SK-N-SH (cell line): Measurements from ENCODE around the gene LMF1. TPM values are rescaled to one million over a fixed set of nuclear protein-coding genes. Genes with fewer than 3 reads are reported as not detected.

Source experiments
- CTCF ChIA-PET: fragments of 300-600, 350-600 bp; formaldehyde crosslinking; extraction: SDS; loops from one replicate; lab custom pipeline; 2021; lab: Yijun Ruan, JAX
- POLR2A ChIA-PET: fragments of 350-600 bp; sonication (Branson Sonifier 250); formaldehyde crosslinking; extraction: SDS; loops from one replicate; lab custom pipeline; 2020; ENCODE audit warnings: antibody characterized with exemption, inconsistent platforms; lab: Yijun Ruan, JAX
- DNase-seq: peaks from one replicate; pipeline ENCODE4 v3.0.0; 2012
- H2AFZ ChIP-seq: fragments of 200-600 bp; sonication (generic); 2 replicates; pipeline ENCODE4 v1.8.1; 2016; ENCODE audit warnings: antibody characterized with exemption, mild to moderate bottlenecking, low read depth
- H3F3A ChIP-seq: fragments of 200-600 bp; sonication (generic); replicated peaks from 2 replicates; pipeline ENCODE3; 2016; ENCODE audit warnings: antibody characterized with exemption, mild to moderate bottlenecking; ENCODE audit not compliant: insufficient read depth
- H3K27ac ChIP-seq, 2 experiments: fragments of 200-500 bp in 1 of 2; fragments of 200-600 bp in 1 of 2; sonication (Bioruptor generic) in 1 of 2; sonication (generic), shearing (Covaris generic) in 1 of 2; 2 replicates each; pipeline versions ENCODE4 v1.5.1 to v1.6.1; 2014 to 2016; ENCODE audit warnings: low read depth in 2 of 2, inconsistent platforms in 1 of 2, low read length in 1 of 2, mild to moderate bottlenecking in 1 of 2, mixed read lengths in 1 of 2
- H3K27me3 ChIP-seq: fragments of 200-600 bp; sonication (generic), shearing (Covaris generic); 2 replicates; pipeline ENCODE4 v1.6.1; 2016; ENCODE audit warnings: mixed run types; ENCODE audit not compliant: insufficient read depth
- H3K36me3 ChIP-seq, 2 experiments: fragments of 200-500 bp in 1 of 2; fragments of 200-600 bp in 1 of 2; sonication (Bioruptor generic) in 1 of 2; sonication (generic) in 1 of 2; replicated peaks in 1 of 2; 2 replicates each; pipeline versions ENCODE3 to v1.5.1; 2014 to 2016; ENCODE audit warnings: low read length in 1 of 2, mild to moderate bottlenecking in 1 of 2; ENCODE audit not compliant: insufficient read depth in 2 of 2, control insufficient read depth in 1 of 2
- H3K4me1 ChIP-seq, 2 experiments: fragments of 200-500 bp in 1 of 2; fragments of 200-600 bp in 1 of 2; sonication (Bioruptor generic) in 1 of 2; sonication (generic), shearing (Covaris generic) in 1 of 2; 2 replicates each; pipeline versions ENCODE4 v1.5.1 to v1.6.1; 2014 to 2016; ENCODE audit warnings: low read depth in 1 of 2, low read length in 1 of 2, mixed run types in 1 of 2; ENCODE audit not compliant: insufficient read depth in 2 of 2, control insufficient read depth in 1 of 2
- H3K4me2 ChIP-seq: fragments of 200-600 bp; sonication (generic), shearing (Covaris generic); 2 replicates; pipeline ENCODE4 v1.6.1; 2017; ENCODE audit warnings: mixed run types
- H3K4me3 ChIP-seq, 2 experiments: fragments of 200-500 bp in 1 of 2; fragments of 200-600 bp in 1 of 2; sonication (Bioruptor generic) in 1 of 2; sonication (generic), shearing (Covaris generic) in 1 of 2; 2 replicates each; pipeline versions ENCODE4 v1.5.1 to v1.8.1; 2014 to 2016; ENCODE audit warnings: low read depth in 2 of 2, inconsistent platforms in 1 of 2, low read length in 1 of 2, mild to moderate bottlenecking in 1 of 2, mixed read lengths in 1 of 2, moderate library complexity in 1 of 2
- H3K79me2 ChIP-seq: fragments of 200-600 bp; sonication (generic); 2 replicates; pipeline ENCODE4 v1.8.1; 2017; ENCODE audit warnings: mild to moderate bottlenecking; ENCODE audit not compliant: insufficient read depth
- H3K9ac ChIP-seq: fragments of 200-600 bp; sonication (generic); 2 replicates; pipeline ENCODE4 v1.6.1; 2017; ENCODE audit warnings: mixed run types
- H3K9me2 ChIP-seq: fragments of 200-600 bp; sonication (generic); 2 replicates; pipeline ENCODE4 v1.6.1; 2017; ENCODE audit warnings: mixed run types
- H3K9me3 ChIP-seq: fragments of 200-600 bp; sonication (generic); 2 replicates; pipeline ENCODE4 v1.6.1; 2017; ENCODE audit warnings: mixed run types, mild to moderate bottlenecking, moderate library complexity
- H4K20me1 ChIP-seq: fragments of 200-600 bp; sonication (generic); 2 replicates; pipeline ENCODE4 v1.6.1; 2017; ENCODE audit warnings: mild to moderate bottlenecking, mixed run types; ENCODE audit not compliant: insufficient read depth
- ELF1 ChIP-seq: IDR thresholded peaks from 2 replicates; pipeline ENCODE4 v1.4.0; 2012
- EZH2phosphoT487 ChIP-seq: fragments of 200-600 bp; sonication (generic); IDR thresholded peaks from 2 replicates; pipeline ENCODE4 v1.6.1; 2017; ENCODE audit warnings: low read depth, mixed run types, mild to moderate bottlenecking, antibody characterized with exemption, moderate library complexity, borderline replicate concordance
- GATA2 ChIP-seq: sonication (generic); formaldehyde crosslinking; IDR thresholded peaks from 2 replicates; pipeline ENCODE4 v1.5.0; 2020; ENCODE audit warnings: mild to moderate bottlenecking, missing genetic modification reagents
- MEF2A ChIP-seq: IDR thresholded peaks from 2 replicates; pipeline ENCODE4 v1.4.0; 2012; ENCODE audit warnings: low read depth, borderline replicate concordance
- MXI1 ChIP-seq: IDR thresholded peaks from 2 replicates; pipeline ENCODE4 v1.6.1; 2012; ENCODE audit warnings: mild to moderate bottlenecking, low read depth, low read length, improper control_type of control experiment
- NFIC ChIP-seq: IDR thresholded peaks from 2 replicates; pipeline ENCODE4 v1.4.0; 2012; ENCODE audit warnings: borderline replicate concordance
- NRF1 ChIP-seq: IDR thresholded peaks from 2 replicates; pipeline ENCODE4 v1.6.1; 2012; ENCODE audit warnings: low read depth, mild to moderate bottlenecking, low read length
- POLR2AphosphoS5 ChIP-seq: IDR thresholded peaks from 2 replicates; pipeline ENCODE4 v1.6.1; 2012; ENCODE audit warnings: low read depth, low read length
- RAD21 ChIP-seq: IDR thresholded peaks from 2 replicates; pipeline ENCODE4 v1.6.1; 2012; ENCODE audit warnings: mild to moderate bottlenecking, low read length
- RFX5 ChIP-seq: IDR thresholded peaks from 2 replicates; pipeline ENCODE4 v1.6.1; 2012; ENCODE audit warnings: mild to moderate bottlenecking, improper control_type of control experiment, low read length
- RXRA ChIP-seq: IDR thresholded peaks from 2 replicates; pipeline ENCODE4 v1.4.0; 2012; ENCODE audit warnings: low read depth, mild to moderate bottlenecking, borderline replicate concordance
- SIN3A ChIP-seq: IDR thresholded peaks from 2 replicates; pipeline ENCODE4 v1.6.1; 2012; ENCODE audit warnings: low read depth, mild to moderate bottlenecking, low read length, moderate library complexity, borderline replicate concordance
- SMC3 ChIP-seq: IDR thresholded peaks from 2 replicates; pipeline ENCODE4 v1.6.1; 2012; ENCODE audit warnings: low read depth, low read length, improper control_type of control experiment
- TCF12 ChIP-seq: IDR thresholded peaks from 2 replicates; pipeline ENCODE4 v1.4.0; 2012
- TEAD4 ChIP-seq: IDR thresholded peaks from 2 replicates; pipeline ENCODE4 v1.4.0; 2012; ENCODE audit warnings: mild to moderate bottlenecking, borderline replicate concordance; ENCODE audit not compliant: insufficient read depth
- WGBS: methylation state at CpG from one replicate; pipeline ENCODE4 v1.1.6; 2017; ENCODE audit warnings: low lambda C conversion rate; 5-methylcytosine and 5-hydroxymethylcytosine counted together
- polyA plus RNA-seq, 3 experiments: library from polyadenylated mRNA; depleted of rRNA; stranded (reverse); fragments of >200 nt; gene quantifications; 2 replicates each; pipeline ENCODE4 v1.2.3, GENCODE V29; 2012
- TF ChIP-seq, protein P1 (sequence below): fragments of 150-350 bp; IDR thresholded peaks from 2 replicates; pipeline ENCODE4 v1.6.1; 2017; ENCODE audit warnings: antibody characterized with exemption, low read length, low read depth, borderline replicate concordance
- TF ChIP-seq, protein P2 (sequence below): IDR thresholded peaks from 2 replicates; pipeline ENCODE4; 2012
- TF ChIP-seq, protein P3 (sequence below): fragments of 150-350 bp; IDR thresholded peaks from 2 replicates; pipeline ENCODE4 v1.6.1; 2016; ENCODE audit warnings: mild to moderate bottlenecking, low read depth, low read length
- TF ChIP-seq, protein P4 (sequence below): IDR thresholded peaks from 2 replicates; pipeline ENCODE4 v1.4.0; 2012; ENCODE audit warnings: low read depth, borderline replicate concordance
- TF ChIP-seq, protein P5 (sequence below): IDR thresholded peaks from 2 replicates; pipeline ENCODE4 v1.4.0; 2012; ENCODE audit warnings: low read depth, borderline replicate concordance

LMF1 gene
- polyA plus RNA-seq, 1 of the 3 experiments (the other 2 are of a cell fraction), result 5.7 TPM

DNA sequence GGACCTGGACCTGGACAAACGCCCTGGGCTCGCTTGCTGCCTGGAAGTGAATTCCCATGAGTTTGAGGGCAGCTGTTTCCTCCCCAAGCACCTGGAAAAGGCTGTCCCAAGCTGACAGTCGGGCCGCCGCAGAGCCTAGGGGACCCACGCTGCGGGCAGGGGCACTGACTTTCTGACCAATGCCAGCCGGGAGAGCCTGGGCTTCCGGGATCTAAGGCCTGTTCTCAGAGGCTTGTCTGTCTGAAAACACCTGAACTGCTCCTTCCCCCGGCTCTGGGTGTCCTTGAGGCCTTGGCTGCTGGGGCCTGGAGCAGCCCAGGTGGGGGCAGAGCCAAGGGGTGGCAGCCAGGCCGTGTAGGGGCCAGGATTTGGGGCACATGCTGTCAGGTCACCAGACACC, 72.6 kb downstream of the LMF1 start (continued):
- TF ChIP-seq, protein P1, sequence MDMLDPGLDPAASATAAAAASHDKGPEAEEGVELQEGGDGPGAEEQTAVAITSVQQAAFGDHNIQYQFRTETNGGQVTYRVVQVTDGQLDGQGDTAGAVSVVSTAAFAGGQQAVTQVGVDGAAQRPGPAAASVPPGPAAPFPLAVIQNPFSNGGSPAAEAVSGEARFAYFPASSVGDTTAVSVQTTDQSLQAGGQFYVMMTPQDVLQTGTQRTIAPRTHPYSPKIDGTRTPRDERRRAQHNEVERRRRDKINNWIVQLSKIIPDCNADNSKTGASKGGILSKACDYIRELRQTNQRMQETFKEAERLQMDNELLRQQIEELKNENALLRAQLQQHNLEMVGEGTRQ, result no peak
- TF ChIP-seq RXRA (no peak), POLR2AphosphoS5 (no peak), SIN3A (no peak), EZH2phosphoT487 (no peak), GATA2 (CRISPR knock-in tag) (no peak)

DNA sequence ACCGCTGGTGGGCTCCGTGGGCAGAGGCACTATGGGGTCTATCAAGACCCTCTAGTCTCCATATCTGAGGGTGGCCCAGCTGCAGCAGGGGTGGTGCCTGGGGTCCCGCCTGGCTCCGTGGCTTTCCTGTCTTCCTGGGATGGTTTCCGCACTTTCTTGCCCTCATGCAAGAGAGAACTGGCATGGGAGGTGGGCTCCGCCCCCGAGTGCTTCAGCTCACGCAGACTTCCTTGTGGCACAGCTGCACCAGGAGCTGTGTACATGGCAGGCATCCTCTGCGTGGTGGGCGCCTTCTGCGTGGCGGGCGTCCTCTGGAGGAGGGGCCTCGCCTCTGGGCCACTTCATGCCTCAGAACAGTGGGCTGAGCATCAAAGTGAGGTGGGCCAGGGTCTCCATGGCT, 73.1 kb downstream of the LMF1 start:
- Histone ChIP-seq H4K20me1 (no peaks in the 10 kb centered on the region), H3K36me3 (no peaks in the 10 kb centered on the region), H3K79me2 (no peaks in the 10 kb centered on the region), H3K27ac (no peak overlapping the region), H3K4me3 (no peak overlapping the region), H3K27me3 (no peaks in the 10 kb centered on the region), H3K4me2 (no peak overlapping the region), H3K9me2 (no peaks in the 10 kb centered on the region), H3F3A (peaks cover 2% of the 10 kb centered on the region), H2AFZ (no peak overlapping the region)
- WGBS, result 72% methylated on average over 4 of the region's 14 CpGs
- ChIA-PET POLR2A (no interaction called here), CTCF (no interaction called here)
- DNase-seq, result no peak
- TF ChIP-seq TEAD4, result no peak
- TF ChIP-seq SMC3, result no peak
- TF ChIP-seq, protein P2, sequence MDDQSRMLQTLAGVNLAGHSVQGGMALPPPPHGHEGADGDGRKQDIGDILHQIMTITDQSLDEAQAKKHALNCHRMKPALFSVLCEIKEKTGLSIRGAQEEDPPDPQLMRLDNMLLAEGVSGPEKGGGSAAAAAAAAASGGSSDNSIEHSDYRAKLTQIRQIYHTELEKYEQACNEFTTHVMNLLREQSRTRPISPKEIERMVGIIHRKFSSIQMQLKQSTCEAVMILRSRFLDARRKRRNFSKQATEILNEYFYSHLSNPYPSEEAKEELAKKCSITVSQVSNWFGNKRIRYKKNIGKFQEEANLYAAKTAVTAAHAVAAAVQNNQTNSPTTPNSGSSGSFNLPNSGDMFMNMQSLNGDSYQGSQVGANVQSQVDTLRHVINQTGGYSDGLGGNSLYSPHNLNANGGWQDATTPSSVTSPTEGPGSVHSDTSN, result no peak
- TF ChIP-seq, protein P3, sequence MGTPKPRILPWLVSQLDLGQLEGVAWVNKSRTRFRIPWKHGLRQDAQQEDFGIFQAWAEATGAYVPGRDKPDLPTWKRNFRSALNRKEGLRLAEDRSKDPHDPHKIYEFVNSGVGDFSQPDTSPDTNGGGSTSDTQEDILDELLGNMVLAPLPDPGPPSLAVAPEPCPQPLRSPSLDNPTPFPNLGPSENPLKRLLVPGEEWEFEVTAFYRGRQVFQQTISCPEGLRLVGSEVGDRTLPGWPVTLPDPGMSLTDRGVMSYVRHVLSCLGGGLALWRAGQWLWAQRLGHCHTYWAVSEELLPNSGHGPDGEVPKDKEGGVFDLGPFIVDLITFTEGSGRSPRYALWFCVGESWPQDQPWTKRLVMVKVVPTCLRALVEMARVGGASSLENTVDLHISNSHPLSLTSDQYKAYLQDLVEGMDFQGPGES, result no peak
- TF ChIP-seq TCF12, result no peak
- no peak for TF ChIP-seq RFX5
- no peak for TF ChIP-seq NFIC
- TF ChIP-seq MXI1, result no peak
- TF ChIP-seq, all 33 proteins: peak for 0
- no peaks in the 10 kb centered on the region for H3K9me3 ChIP-seq
- peaks cover 0 to 15% of the 10 kb centered on the region in 2 experiments; a peak in 1 of 4 replicates for H3K4me1 ChIP-seq
- no peak overlapping the region for H3K9ac ChIP-seq

DNA sequence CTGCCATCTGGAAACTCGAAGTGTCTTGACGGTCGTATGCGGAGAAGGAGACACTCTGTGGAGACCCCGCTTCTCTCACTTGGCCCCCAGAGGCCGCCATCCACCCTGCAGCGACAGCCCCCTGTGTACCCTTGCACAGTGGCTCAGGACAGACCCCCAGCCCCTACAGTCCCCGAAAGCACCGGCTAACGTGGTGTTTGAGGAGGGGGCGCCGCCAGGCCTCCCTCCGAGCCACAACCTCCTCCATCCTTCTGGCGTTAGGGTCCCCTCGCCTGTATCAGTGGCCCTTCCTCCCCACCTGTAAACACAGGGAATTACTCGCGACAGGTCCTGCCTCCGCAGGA, 73.6 kb downstream of the LMF1 start:
- ChIA-PET CTCF (no interaction called here), POLR2A (no interaction called here)
- Histone ChIP-seq H3K4me2 (no peak overlapping the region), H3K9ac (no peak overlapping the region), H2AFZ (no peak overlapping the region), H3K4me1 (peaks cover 0 to 12% of the 10 kb centered on the region in 2 experiments; a peak in 1 of 4 replicates), H3K36me3 (no peaks in the 10 kb centered on the region), H4K20me1 (no peaks in the 10 kb centered on the region), H3K27ac (no peak overlapping the region), H3K9me2 (no peaks in the 10 kb centered on the region), H3K27me3 (no peaks in the 10 kb centered on the region), H3K4me3 (no peak overlapping the region), H3F3A (peaks cover 2% of the 10 kb centered on the region), H3K79me2 (no peaks in the 10 kb centered on the region), H3K9me3 (no peaks in the 10 kb centered on the region)
- no peak for DNase-seq
- 85% methylated on average over 18 of the region's 18 CpGs for WGBS
- TF ChIP-seq RAD21 (no peak), ELF1 (no peak), TCF12 (no peak), MEF2A (no peak), RXRA (no peak), SMC3 (no peak), TEAD4 (no peak), EZH2phosphoT487 (no peak), NRF1 (no peak), NFIC (no peak)
- TF ChIP-seq, protein P2, result no peak
- TF ChIP-seq, protein P4, sequence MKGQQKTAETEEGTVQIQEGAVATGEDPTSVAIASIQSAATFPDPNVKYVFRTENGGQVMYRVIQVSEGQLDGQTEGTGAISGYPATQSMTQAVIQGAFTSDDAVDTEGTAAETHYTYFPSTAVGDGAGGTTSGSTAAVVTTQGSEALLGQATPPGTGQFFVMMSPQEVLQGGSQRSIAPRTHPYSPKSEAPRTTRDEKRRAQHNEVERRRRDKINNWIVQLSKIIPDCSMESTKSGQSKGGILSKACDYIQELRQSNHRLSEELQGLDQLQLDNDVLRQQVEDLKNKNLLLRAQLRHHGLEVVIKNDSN, result no peak
- TF ChIP-seq, protein P5, sequence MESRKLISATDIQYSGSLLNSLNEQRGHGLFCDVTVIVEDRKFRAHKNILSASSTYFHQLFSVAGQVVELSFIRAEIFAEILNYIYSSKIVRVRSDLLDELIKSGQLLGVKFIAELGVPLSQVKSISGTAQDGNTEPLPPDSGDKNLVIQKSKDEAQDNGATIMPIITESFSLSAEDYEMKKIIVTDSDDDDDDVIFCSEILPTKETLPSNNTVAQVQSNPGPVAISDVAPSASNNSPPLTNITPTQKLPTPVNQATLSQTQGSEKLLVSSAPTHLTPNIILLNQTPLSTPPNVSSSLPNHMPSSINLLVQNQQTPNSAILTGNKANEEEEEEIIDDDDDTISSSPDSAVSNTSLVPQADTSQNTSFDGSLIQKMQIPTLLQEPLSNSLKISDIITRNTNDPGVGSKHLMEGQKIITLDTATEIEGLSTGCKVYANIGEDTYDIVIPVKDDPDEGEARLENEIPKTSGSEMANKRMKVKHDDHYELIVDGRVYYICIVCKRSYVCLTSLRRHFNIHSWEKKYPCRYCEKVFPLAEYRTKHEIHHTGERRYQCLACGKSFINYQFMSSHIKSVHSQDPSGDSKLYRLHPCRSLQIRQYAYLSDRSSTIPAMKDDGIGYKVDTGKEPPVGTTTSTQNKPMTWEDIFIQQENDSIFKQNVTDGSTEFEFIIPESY, result no peak
